MCF 10A (cell line): ENCODE data around the gene DLG4. TPM values are rescaled to one million over a fixed set of nuclear protein-coding genes. Genes with fewer than 3 reads are reported as not detected.

Experiments used
- BruUV-seq: library from RNA; stranded (reverse); fragments of 400-500 nt; replicated peaks from 2 replicates; lab custom pipeline; 2021; lab: Mats Ljungman, UMichigan
- CTCF ChIA-PET: fragments of 300-600 bp; sonication (Branson Sonifier 250); formaldehyde crosslinking; extraction: SDS; loops from one replicate; lab custom pipeline; 2021; ENCODE audit warnings: antibody characterized with exemption, inconsistent platforms; lab: Yijun Ruan, JAX
- POLR2A ChIA-PET: fragments of 300-600, 350-650 bp; sonication (Branson Sonifier 250); formaldehyde crosslinking; extraction: SDS; loops from one replicate; lab custom pipeline; 2020; ENCODE audit warnings: antibody characterized with exemption, inconsistent platforms; lab: Yijun Ruan, JAX
- DNase-seq: peaks from one replicate; pipeline ENCODE4 v3.0.0-alpha.2; 2018; ENCODE audit not compliant: unreplicated experiment
- H3K27ac Mint-ChIP-seq: one replicate; pipeline ENCODE4 v1.8.0; 2022; ENCODE audit warnings: mild to moderate bottlenecking, low read depth, mixed read lengths; ENCODE audit not compliant: unreplicated experiment
- H3K27me3 Mint-ChIP-seq: one replicate; pipeline ENCODE4 v1.8.0; 2022; ENCODE audit warnings: mixed read lengths; ENCODE audit not compliant: insufficient read depth, unreplicated experiment
- H3K36me3 Mint-ChIP-seq: one replicate; pipeline ENCODE4 v1.8.0; 2022; ENCODE audit warnings: mild to moderate bottlenecking, moderate library complexity, mixed read lengths; ENCODE audit not compliant: insufficient read depth, unreplicated experiment
- H3K4me1 Mint-ChIP-seq: one replicate; pipeline ENCODE4 v1.8.0; 2022; ENCODE audit warnings: mixed read lengths; ENCODE audit not compliant: insufficient read depth, unreplicated experiment
- H3K4me3 Mint-ChIP-seq: one replicate; pipeline ENCODE4 v1.8.0; 2022; ENCODE audit warnings: mild to moderate bottlenecking, moderate library complexity, mixed read lengths; ENCODE audit not compliant: unreplicated experiment
- H3K9me3 Mint-ChIP-seq: one replicate; pipeline ENCODE4 v1.8.0; 2022; ENCODE audit warnings: mixed read lengths; ENCODE audit not compliant: unreplicated experiment
- intact Hi-C: fragments of 100-400 bp; cut with micrococcal nuclease; formaldehyde crosslinking; loops from 2 replicates; pipeline ENCODE4 v1.14.1; 2022
- total RNA-seq: library from RNA; stranded (reverse); gene quantifications from 2 replicates; pipeline ENCODE4 v1.2.3, GENCODE V29; 2022
- TF ChIP-seq, protein P1 (sequence below): fragments of 200-600 bp; IDR thresholded peaks from one replicate; pipeline ENCODE4 v1.8.0; 2022; ENCODE audit warnings: antibody characterized with exemption, mild to moderate bottlenecking; ENCODE audit not compliant: unreplicated experiment

DLG4 gene
- total RNA-seq, 1 experiment from 2014 or later = 7.6 TPM

DNA sequence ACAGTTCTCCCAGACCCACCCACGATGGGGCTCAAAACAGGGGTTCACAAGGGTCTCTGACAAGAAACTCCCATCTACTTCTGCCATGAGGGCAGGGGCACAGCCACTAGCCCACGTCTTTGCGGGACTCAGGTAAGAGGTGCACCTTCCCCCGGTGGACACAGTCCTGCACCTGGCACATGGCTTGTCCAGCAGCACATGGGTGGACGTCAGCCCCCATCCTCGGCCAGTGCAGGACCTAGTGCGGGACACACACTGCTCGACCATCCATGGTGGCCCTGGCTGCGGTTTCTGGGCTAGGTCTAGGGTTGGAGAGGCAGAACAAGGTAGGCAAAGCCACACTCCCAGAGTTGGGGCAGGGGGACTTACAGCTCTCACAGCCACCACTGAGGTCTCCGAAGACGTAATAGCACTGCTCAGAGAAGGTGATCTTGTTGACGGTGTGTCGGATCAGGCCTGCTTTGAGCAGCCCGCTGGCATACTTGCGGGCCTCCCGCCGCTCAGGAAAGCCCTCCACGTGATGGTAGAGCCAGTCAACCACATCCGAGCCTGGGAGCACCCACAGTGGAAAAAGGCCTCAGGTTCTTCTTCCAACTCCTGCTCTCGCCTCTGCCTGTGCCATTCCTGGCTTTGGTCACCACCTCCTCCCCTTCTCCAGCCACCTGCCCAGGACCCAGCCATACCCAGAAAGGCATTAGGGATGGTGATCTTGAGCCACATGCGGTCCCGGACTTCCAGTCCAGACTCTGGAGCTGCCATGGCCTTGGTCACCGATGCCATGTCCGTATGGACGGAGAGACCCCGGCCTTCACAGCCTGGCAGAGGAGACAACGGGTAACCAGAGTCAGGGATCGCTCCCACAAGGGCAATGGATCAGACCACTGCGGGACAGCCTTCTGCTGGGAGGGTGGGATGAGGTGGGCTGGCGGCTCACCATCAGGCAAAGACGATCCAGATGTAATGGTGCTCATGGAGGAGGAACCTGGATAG lies 7.4 kb upstream of the DLG4 start:
- Mint-ChIP-seq H3K4me1 (peaks cover 15% of the 10 kb centered on the region), H3K9me3 (no peaks in the 10 kb centered on the region), H3K27me3 (no peaks in the 10 kb centered on the region), H3K27ac (peak overlapping the region; percentile 84), H3K36me3 (peaks cover 86% of the 10 kb centered on the region), H3K4me3 (no peak overlapping the region)
- intact Hi-C loops = no loop called here
- BruUV-seq = no TSS peak
- DNase-seq = no peak
- TF ChIP-seq, protein P1, sequence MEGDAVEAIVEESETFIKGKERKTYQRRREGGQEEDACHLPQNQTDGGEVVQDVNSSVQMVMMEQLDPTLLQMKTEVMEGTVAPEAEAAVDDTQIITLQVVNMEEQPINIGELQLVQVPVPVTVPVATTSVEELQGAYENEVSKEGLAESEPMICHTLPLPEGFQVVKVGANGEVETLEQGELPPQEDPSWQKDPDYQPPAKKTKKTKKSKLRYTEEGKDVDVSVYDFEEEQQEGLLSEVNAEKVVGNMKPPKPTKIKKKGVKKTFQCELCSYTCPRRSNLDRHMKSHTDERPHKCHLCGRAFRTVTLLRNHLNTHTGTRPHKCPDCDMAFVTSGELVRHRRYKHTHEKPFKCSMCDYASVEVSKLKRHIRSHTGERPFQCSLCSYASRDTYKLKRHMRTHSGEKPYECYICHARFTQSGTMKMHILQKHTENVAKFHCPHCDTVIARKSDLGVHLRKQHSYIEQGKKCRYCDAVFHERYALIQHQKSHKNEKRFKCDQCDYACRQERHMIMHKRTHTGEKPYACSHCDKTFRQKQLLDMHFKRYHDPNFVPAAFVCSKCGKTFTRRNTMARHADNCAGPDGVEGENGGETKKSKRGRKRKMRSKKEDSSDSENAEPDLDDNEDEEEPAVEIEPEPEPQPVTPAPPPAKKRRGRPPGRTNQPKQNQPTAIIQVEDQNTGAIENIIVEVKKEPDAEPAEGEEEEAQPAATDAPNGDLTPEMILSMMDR = no peak
- CTCF ChIA-PET = interaction anchor here (1.0 kb wide), 1 partner anchor 13 kb away, joined by 3 read pairs; no protein-coding TSS in a partner anchor
- POLR2A ChIA-PET = no interaction called here

DNA sequence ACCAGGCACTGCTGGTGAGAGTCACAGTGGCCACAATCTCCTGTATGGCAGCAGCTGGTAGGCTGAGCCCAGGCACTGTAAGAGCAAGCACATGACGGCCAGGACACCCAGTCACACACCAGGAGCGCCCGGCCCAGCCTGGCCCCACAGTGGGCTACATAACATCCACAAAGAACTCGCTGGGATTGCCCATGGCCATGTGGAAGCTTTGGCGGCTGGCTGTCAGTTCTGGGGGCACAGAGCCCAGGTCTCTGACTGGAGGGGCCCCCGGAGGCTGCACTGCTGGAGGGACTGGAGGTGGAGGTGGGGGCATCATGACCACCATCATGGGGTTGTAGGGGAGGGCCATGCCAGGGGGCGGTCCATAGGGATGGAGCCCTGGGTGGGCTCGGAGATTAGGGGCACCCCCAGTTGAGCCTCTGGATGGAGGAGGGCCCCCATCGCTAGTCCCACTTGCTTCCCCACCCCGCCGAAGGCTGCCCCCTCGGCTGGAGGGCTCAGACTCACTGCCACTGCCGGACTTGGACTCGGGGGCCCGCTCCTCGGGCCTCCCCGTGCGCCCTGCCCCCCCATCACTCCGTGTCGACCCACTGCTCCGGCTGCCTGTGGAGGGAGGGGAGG lies 6.2 kb upstream of the DLG4 start:
- ChIA-PET CTCF (no interaction called here), POLR2A (interaction anchor here (9.0 kb wide), 1 partner anchor 11 kb away, joined by 278 read pairs; the partner anchor contains the start of genes DVL2, GABARAP and PHF23)
- no peaks in the 10 kb centered on the region for H3K9me3 Mint-ChIP-seq
- no peak for DNase-seq
- no peaks in the 10 kb centered on the region for H3K27me3 Mint-ChIP-seq
- intact Hi-C loops = no loop called here
- no TSS peak for BruUV-seq
- TF ChIP-seq, protein P1 = no peak
- no peak overlapping the region for H3K27ac Mint-ChIP-seq
- no peak overlapping the region for H3K4me3 Mint-ChIP-seq
- H3K36me3 Mint-ChIP-seq = peaks cover 84% of the 10 kb centered on the region
- peaks cover 23% of the 10 kb centered on the region for H3K4me1 Mint-ChIP-seq

DNA sequence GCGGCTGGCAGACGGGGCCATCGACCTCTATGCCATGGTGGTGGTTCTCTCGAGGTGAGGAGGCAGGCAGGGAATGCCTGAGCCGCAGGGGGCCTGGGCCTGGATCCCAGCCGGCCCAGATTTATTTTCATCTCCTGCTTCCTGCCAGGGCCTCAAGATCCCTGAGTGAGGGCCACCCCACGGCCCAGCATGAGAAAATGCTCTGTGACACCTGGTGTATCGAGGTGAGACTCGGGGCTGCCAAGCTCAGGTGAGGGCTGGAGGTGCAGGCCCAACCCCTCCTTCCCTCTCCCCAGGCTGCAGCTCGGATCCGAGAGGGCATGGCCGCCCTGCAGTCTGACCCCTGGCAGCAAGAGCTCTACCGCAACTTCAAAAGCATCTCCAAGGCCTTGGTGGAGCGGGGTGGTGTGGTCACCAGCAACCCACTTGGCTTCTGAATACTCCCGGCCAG lies 5.0 kb upstream of the DLG4 start:
- ChIA-PET POLR2A (interaction anchor here (9.0 kb wide), 1 partner anchor 12 kb away, joined by 278 read pairs; the partner anchor contains the start of genes DVL2, GABARAP and PHF23), CTCF (no interaction called here)
- Mint-ChIP-seq H3K36me3 (peaks cover 88% of the 10 kb centered on the region), H3K27ac (no peak overlapping the region), H3K27me3 (no peaks in the 10 kb centered on the region), H3K9me3 (no peaks in the 10 kb centered on the region), H3K4me3 (no peak overlapping the region), H3K4me1 (peaks cover 30% of the 10 kb centered on the region)
- intact Hi-C loops = no loop called here
- TF ChIP-seq, protein P1 = no peak
- TSS peak; percentile 41 for BruUV-seq
- no peak for DNase-seq

DNA sequence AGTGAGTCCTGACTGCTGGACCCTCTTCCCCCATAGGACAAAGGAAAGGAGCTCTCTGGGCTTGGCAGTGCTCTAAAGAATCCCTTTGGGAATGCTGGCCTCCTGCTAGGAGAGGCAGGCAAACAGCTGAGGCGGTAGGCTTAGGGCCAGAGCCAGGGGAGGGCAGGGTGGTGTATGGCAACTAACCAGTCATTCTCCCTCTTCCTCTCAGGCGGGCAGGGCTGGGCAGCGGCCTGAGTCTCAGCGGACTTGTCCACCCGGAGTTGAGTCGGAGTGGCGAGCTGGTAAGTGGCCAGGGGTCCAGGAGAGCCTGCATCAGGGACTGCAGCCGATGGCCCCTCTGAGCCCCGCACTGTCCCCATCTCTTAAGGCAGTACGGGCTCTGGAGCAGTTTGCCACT lies 4.5 kb upstream of the DLG4 start:
- DNase-seq = no peak
- H3K4me1 Mint-ChIP-seq = peaks cover 35% of the 10 kb centered on the region
- POLR2A ChIA-PET = interaction anchor here (0.8 to 9.0 kb wide), 2 partner anchors 13 to 463 kb away, joined by 3 to 278 read pairs; partner anchors contain the start of genes DVL2, GABARAP, PHF23 and TP53
- peaks cover 86% of the 10 kb centered on the region for H3K36me3 Mint-ChIP-seq
- H3K9me3 Mint-ChIP-seq = no peaks in the 10 kb centered on the region
- intact Hi-C loops = no loop called here
- CTCF ChIA-PET = interaction anchor here (0.7 kb wide), 1 partner anchor 124 kb away, joined by 3 read pairs; no protein-coding TSS in a partner anchor
- no TSS peak for BruUV-seq
- no peak overlapping the region for H3K27ac Mint-ChIP-seq
- TF ChIP-seq, protein P1 = no peak
- no peaks in the 10 kb centered on the region for H3K27me3 Mint-ChIP-seq
- no peak overlapping the region for H3K4me3 Mint-ChIP-seq
